HEK293 (cell line): ENCODE data around the gene VPREB3.

Experiments
- EGR2 ChIP-seq: fragments of 450-650 bp; formaldehyde crosslinking; IDR thresholded peaks from 2 replicates; pipeline ENCODE4 v1.5.1; 2016; ENCODE audit warnings: low read depth, missing biosample characterization, missing genetic modification characterization
- HOXA7 ChIP-seq: sonication (generic); formaldehyde crosslinking; IDR thresholded peaks from 2 replicates; pipeline ENCODE4 v1.8.1; 2022; ENCODE audit warnings: missing genetic modification reagents, borderline replicate concordance
- IKZF3 ChIP-seq: fragments of 450-650 bp; IDR thresholded peaks from 2 replicates; pipeline ENCODE4 v1.5.0; 2018; ENCODE audit warnings: missing biosample characterization, mild to moderate bottlenecking, missing genetic modification characterization, moderate library complexity
- ZBTB48 ChIP-seq: fragments of 450-650 bp; formaldehyde crosslinking; IDR thresholded peaks from 2 replicates; pipeline ENCODE4 v1.5.1; 2016; ENCODE audit warnings: missing biosample characterization, missing genetic modification characterization
- ZNF112 ChIP-seq: fragments of 450-650 bp; formaldehyde crosslinking; IDR thresholded peaks from 2 replicates; pipeline ENCODE4 v1.5.0; 2017; ENCODE audit warnings: missing biosample characterization, missing genetic modification characterization
- ZNF155 ChIP-seq: fragments of 450-650 bp; formaldehyde crosslinking; IDR thresholded peaks from 2 replicates; pipeline ENCODE4 v1.5.1; 2016; ENCODE audit warnings: missing biosample characterization, missing genetic modification characterization
- ZNF157 ChIP-seq: fragments of 450-650 bp; formaldehyde crosslinking; IDR thresholded peaks from 2 replicates; pipeline ENCODE4 v1.5.1; 2016; ENCODE audit warnings: missing biosample characterization, missing genetic modification characterization
- ZNF174 ChIP-seq: fragments of 450-650 bp; formaldehyde crosslinking; IDR thresholded peaks from 2 replicates; pipeline ENCODE4 v1.5.0; 2017; ENCODE audit warnings: missing biosample characterization, mild to moderate bottlenecking, missing genetic modification characterization
- ZNF184 ChIP-seq: fragments of 450-650 bp; IDR thresholded peaks from 2 replicates; pipeline ENCODE4 v1.5.1; 2018; ENCODE audit warnings: missing biosample characterization, mild to moderate bottlenecking, missing genetic modification characterization
- ZNF223 ChIP-seq: fragments of 450-650 bp; formaldehyde crosslinking; IDR thresholded peaks from 2 replicates; pipeline ENCODE4 v1.5.1; 2016; ENCODE audit warnings: missing biosample characterization, missing genetic modification characterization
- ZNF239 ChIP-seq: fragments of 450-650 bp; formaldehyde crosslinking; IDR thresholded peaks from 2 replicates; pipeline ENCODE4 v1.5.1; 2016; ENCODE audit warnings: missing biosample characterization, missing genetic modification characterization
- ZNF248 ChIP-seq: fragments of 450-650 bp; formaldehyde crosslinking; IDR thresholded peaks from 2 replicates; pipeline ENCODE4 v1.5.1; 2017; ENCODE audit warnings: missing biosample characterization, missing genetic modification characterization
- ZNF600 ChIP-seq: fragments of 450-650 bp; formaldehyde crosslinking; IDR thresholded peaks from 2 replicates; pipeline ENCODE4 v1.5.1; 2016; ENCODE audit warnings: missing biosample characterization, missing genetic modification characterization
- ZNF610 ChIP-seq: fragments of 450-650 bp; formaldehyde crosslinking; IDR thresholded peaks from 2 replicates; pipeline ENCODE4 v1.5.1; 2016; ENCODE audit warnings: missing biosample characterization, missing genetic modification characterization, borderline replicate concordance
- ZNF629 ChIP-seq: fragments of 450-650 bp; formaldehyde crosslinking; IDR thresholded peaks from 2 replicates; pipeline ENCODE4 v1.5.1; 2017; ENCODE audit warnings: missing biosample characterization, missing genetic modification characterization
- ZNF660 ChIP-seq: fragments of 450-650 bp; IDR thresholded peaks from 2 replicates; pipeline ENCODE4 v1.5.1; 2018; ENCODE audit warnings: missing biosample characterization, mild to moderate bottlenecking, missing genetic modification characterization
- ZNF664 ChIP-seq: fragments of 450-650 bp; formaldehyde crosslinking; IDR thresholded peaks from 2 replicates; pipeline ENCODE4 v1.5.1; 2016; ENCODE audit warnings: missing biosample characterization, missing genetic modification characterization
- ZNF677 ChIP-seq: fragments of 450-650 bp; IDR thresholded peaks from 2 replicates; pipeline ENCODE4 v1.5.0; 2018; ENCODE audit warnings: missing biosample characterization, mild to moderate bottlenecking, missing genetic modification characterization, moderate library complexity
- ZNF76 ChIP-seq: fragments of 450-650 bp; formaldehyde crosslinking; IDR thresholded peaks from 2 replicates; pipeline ENCODE4; 2016; ENCODE audit warnings: low read depth, missing biosample characterization, missing genetic modification characterization, borderline replicate concordance
- ZNF792 ChIP-seq: fragments of 450-650 bp; formaldehyde crosslinking; IDR thresholded peaks from 2 replicates; pipeline ENCODE4 v1.5.1; 2016; ENCODE audit warnings: missing biosample characterization, missing genetic modification characterization
- TF ChIP-seq, protein P1 (sequence below): fragments of 450-650 bp; formaldehyde crosslinking; IDR thresholded peaks from 2 replicates; pipeline ENCODE4 v1.5.1; 2016; ENCODE audit warnings: missing biosample characterization, missing genetic modification characterization
- TF ChIP-seq, protein P2 (sequence below): fragments of 450-650 bp; formaldehyde crosslinking; conservative IDR thresholded peaks from 2 replicates; pipeline ENCODE4 v1.5.1; 2016; ENCODE audit warnings: low read depth, missing biosample characterization, missing genetic modification characterization
- TF ChIP-seq, protein P3 (sequence below): fragments of 450-650 bp; formaldehyde crosslinking; IDR thresholded peaks from 2 replicates; pipeline ENCODE4 v1.5.1; 2016; ENCODE audit warnings: missing biosample characterization, missing genetic modification characterization
- TF ChIP-seq, protein P4 (sequence below): fragments of 450-650 bp; formaldehyde crosslinking; IDR thresholded peaks from 2 replicates; pipeline ENCODE4 v1.5.1; 2017; ENCODE audit warnings: missing biosample characterization, missing genetic modification characterization
- TF ChIP-seq, protein P5 (sequence below): sonication (generic); formaldehyde crosslinking; IDR thresholded peaks from 2 replicates; pipeline ENCODE4 v1.8.1; 2022; ENCODE audit warnings: mild to moderate bottlenecking, moderate library complexity, missing genetic modification reagents
- TF ChIP-seq, protein P6 (sequence below): fragments of 450-650 bp; formaldehyde crosslinking; IDR thresholded peaks from 2 replicates; pipeline ENCODE4 v1.5.1; 2016; ENCODE audit warnings: missing biosample characterization, missing genetic modification characterization
- TF ChIP-seq, protein P7 (sequence below): fragments of 450-650 bp; IDR thresholded peaks from 2 replicates; pipeline ENCODE4 v1.5.1; 2018; ENCODE audit warnings: missing biosample characterization, mild to moderate bottlenecking, missing genetic modification characterization

Gene VPREB3

DNA sequence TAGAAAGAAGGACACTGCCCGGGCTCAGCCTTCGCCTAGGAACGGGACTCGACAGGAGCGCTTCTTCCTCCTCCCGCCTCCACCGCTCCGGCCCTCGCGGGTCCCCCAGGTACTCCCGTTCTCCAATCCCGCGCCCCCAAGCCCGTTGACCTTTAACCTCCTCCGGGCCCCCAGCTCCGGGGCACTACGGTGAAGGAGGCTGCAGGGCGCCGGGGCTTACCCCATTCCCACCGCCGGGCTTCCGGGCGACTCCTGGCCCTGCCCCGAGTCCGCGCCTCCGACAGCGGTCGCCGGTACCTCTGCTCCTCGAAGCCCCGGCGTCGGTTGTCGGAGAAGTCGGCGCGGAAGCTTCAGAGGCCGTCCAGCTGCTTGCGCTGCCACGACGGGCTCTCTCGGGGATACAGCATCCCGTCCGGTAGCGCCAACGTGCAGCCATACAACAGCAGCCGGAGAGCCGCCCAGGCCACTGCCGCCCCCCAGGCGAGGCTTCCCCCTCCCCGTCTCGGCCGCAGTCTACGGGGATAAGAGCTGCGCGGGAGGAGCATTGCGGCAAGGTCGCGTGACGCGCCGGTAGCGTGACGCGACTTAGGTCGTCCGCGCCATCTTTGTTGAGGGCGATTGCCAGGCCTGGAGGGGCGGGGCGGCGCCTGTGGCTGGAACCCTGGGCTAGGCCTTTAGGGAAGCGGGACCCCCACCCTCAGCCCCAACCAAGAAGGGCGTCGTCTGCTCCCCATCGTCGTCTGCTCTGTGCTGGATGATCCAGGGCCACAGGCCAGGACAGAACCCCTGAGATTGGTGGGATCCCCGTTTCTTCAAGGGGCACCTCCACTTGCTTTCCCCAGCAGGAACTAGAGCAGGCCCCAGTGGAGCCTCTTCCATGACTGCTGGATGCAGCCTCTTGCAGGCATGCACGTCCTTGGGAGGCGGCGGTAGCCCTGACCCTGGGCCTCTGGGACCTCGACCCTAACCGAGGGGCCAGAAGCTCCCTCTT lies 37.1 kb downstream of the VPREB3 start (continued):
- TF ChIP-seq ZNF660: no peak; the same call in 1 of the 2 replicates
- peak; percentile 95 for TF ChIP-seq ZNF76 (tag by site-specific recombination)
- no peak for TF ChIP-seq ZNF239 (tag by site-specific recombination)
- TF ChIP-seq ZNF610 (tag by site-specific recombination): peak; percentile 74; the same call in 1 of the 2 replicates
- no peak for TF ChIP-seq ZNF664 (tag by site-specific recombination)
- TF ChIP-seq ZNF223 (tag by site-specific recombination): no peak
- TF ChIP-seq, protein P1, sequence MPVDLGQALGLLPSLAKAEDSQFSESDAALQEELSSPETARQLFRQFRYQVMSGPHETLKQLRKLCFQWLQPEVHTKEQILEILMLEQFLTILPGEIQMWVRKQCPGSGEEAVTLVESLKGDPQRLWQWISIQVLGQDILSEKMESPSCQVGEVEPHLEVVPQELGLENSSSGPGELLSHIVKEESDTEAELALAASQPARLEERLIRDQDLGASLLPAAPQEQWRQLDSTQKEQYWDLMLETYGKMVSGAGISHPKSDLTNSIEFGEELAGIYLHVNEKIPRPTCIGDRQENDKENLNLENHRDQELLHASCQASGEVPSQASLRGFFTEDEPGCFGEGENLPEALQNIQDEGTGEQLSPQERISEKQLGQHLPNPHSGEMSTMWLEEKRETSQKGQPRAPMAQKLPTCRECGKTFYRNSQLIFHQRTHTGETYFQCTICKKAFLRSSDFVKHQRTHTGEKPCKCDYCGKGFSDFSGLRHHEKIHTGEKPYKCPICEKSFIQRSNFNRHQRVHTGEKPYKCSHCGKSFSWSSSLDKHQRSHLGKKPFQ (tag by site-specific recombination): 0 out of 2 replicates have a peak, but pooled peaks have one; percentile 22
- no peak for TF ChIP-seq ZNF184 (tag by site-specific recombination)
- TF ChIP-seq ZNF677 (tag by site-specific recombination): no peak
- TF ChIP-seq, protein P2, sequence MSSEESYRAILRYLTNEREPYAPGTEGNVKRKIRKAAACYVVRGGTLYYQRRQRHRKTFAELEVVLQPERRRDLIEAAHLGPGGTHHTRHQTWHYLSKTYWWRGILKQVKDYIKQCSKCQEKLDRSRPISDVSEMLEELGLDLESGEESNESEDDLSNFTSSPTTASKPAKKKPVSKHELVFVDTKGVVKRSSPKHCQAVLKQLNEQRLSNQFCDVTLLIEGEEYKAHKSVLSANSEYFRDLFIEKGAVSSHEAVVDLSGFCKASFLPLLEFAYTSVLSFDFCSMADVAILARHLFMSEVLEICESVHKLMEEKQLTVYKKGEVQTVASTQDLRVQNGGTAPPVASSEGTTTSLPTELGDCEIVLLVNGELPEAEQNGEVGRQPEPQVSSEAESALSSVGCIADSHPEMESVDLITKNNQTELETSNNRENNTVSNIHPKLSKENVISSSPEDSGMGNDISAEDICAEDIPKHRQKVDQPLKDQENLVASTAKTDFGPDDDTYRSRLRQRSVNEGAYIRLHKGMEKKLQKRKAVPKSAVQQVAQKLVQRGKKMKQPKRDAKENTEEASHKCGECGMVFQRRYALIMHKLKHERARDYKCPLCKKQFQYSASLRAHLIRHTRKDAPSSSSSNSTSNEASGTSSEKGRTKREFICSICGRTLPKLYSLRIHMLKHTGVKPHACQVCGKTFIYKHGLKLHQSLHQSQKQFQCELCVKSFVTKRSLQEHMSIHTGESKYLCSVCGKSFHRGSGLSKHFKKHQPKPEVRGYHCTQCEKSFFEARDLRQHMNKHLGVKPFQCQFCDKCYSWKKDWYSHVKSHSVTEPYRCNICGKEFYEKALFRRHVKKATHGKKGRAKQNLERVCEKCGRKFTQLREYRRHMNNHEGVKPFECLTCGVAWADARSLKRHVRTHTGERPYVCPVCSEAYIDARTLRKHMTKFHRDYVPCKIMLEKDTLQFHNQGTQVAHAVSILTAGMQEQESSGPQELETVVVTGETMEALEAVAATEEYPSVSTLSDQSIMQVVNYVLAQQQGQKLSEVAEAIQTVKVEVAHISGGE (tag by site-specific recombination): peak; percentile 42; the same call in 1 of the 2 replicates
- TF ChIP-seq ZNF157 (tag by site-specific recombination): no peak
- TF ChIP-seq, protein P3, sequence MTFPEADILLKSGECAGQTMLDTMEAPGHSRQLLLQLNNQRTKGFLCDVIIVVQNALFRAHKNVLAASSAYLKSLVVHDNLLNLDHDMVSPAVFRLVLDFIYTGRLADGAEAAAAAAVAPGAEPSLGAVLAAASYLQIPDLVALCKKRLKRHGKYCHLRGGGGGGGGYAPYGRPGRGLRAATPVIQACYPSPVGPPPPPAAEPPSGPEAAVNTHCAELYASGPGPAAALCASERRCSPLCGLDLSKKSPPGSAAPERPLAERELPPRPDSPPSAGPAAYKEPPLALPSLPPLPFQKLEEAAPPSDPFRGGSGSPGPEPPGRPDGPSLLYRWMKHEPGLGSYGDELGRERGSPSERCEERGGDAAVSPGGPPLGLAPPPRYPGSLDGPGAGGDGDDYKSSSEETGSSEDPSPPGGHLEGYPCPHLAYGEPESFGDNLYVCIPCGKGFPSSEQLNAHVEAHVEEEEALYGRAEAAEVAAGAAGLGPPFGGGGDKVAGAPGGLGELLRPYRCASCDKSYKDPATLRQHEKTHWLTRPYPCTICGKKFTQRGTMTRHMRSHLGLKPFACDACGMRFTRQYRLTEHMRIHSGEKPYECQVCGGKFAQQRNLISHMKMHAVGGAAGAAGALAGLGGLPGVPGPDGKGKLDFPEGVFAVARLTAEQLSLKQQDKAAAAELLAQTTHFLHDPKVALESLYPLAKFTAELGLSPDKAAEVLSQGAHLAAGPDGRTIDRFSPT (tag by site-specific recombination): no peak
- no peak for TF ChIP-seq ZNF792 (tag by site-specific recombination)
- TF ChIP-seq ZNF248: no peak
- no peak for TF ChIP-seq ZNF155 (tag by site-specific recombination)
- peak; percentile 97 for TF ChIP-seq ZNF629 (tag by site-specific recombination)
- TF ChIP-seq EGR2 (tag by site-specific recombination): peak; percentile 70; the same call in 1 of the 2 replicates
- TF ChIP-seq ZNF174 (tag by site-specific recombination): no peak
- TF ChIP-seq, protein P4, sequence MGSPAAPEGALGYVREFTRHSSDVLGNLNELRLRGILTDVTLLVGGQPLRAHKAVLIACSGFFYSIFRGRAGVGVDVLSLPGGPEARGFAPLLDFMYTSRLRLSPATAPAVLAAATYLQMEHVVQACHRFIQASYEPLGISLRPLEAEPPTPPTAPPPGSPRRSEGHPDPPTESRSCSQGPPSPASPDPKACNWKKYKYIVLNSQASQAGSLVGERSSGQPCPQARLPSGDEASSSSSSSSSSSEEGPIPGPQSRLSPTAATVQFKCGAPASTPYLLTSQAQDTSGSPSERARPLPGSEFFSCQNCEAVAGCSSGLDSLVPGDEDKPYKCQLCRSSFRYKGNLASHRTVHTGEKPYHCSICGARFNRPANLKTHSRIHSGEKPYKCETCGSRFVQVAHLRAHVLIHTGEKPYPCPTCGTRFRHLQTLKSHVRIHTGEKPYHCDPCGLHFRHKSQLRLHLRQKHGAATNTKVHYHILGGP: no peak
- TF ChIP-seq, protein P5, sequence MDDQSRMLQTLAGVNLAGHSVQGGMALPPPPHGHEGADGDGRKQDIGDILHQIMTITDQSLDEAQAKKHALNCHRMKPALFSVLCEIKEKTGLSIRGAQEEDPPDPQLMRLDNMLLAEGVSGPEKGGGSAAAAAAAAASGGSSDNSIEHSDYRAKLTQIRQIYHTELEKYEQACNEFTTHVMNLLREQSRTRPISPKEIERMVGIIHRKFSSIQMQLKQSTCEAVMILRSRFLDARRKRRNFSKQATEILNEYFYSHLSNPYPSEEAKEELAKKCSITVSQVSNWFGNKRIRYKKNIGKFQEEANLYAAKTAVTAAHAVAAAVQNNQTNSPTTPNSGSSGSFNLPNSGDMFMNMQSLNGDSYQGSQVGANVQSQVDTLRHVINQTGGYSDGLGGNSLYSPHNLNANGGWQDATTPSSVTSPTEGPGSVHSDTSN (CRISPR knock-in tag): no peak
- no peak for TF ChIP-seq ZNF112 (tag by site-specific recombination)
- TF ChIP-seq HOXA7: no peak
- TF ChIP-seq, protein P6, sequence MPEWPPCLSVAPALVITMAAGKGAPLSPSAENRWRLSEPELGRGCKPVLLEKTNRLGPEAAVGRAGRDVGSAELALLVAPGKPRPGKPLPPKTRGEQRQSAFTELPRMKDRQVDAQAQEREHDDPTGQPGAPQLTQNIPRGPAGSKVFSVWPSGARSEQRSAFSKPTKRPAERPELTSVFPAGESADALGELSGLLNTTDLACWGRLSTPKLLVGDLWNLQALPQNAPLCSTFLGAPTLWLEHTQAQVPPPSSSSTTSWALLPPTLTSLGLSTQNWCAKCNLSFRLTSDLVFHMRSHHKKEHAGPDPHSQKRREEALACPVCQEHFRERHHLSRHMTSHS (tag by site-specific recombination): no peak
- no peak for TF ChIP-seq IKZF3
- TF ChIP-seq ZBTB48 (tag by site-specific recombination): peak; percentile 70
- TF ChIP-seq, protein P7, sequence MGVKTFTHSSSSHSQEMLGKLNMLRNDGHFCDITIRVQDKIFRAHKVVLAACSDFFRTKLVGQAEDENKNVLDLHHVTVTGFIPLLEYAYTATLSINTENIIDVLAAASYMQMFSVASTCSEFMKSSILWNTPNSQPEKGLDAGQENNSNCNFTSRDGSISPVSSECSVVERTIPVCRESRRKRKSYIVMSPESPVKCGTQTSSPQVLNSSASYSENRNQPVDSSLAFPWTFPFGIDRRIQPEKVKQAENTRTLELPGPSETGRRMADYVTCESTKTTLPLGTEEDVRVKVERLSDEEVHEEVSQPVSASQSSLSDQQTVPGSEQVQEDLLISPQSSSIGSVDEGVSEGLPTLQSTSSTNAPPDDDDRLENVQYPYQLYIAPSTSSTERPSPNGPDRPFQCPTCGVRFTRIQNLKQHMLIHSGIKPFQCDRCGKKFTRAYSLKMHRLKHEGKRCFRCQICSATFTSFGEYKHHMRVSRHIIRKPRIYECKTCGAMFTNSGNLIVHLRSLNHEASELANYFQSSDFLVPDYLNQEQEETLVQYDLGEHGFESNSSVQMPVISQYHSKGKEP (tag by site-specific recombination): no peak; the same call in 1 of the 2 replicates
- no peak for TF ChIP-seq ZNF600 (tag by site-specific recombination)
